Hair follicle dermal papilla cell (primary cell): ENCODE data around the gene RAB3A. TPM values are rescaled to one million over a fixed set of nuclear protein-coding genes. Genes with fewer than 3 reads are reported as not detected.

ENCODE experiments used
- small RNA-seq: library from RNA; depleted of rRNA; stranded (forward); fragments of <200 nt; gene quantifications from one replicate; pipeline ENCODE3, GENCODE V24; 2012
- total RNA-seq: library from RNA; depleted of rRNA; stranded (reverse); fragments of >200 nt; gene quantifications from 2 replicates; pipeline ENCODE4 v1.2.3, GENCODE V29; 2012

The RAB3A gene, protein sequence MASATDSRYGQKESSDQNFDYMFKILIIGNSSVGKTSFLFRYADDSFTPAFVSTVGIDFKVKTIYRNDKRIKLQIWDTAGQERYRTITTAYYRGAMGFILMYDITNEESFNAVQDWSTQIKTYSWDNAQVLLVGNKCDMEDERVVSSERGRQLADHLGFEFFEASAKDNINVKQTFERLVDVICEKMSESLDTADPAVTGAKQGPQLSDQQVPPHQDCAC
- total RNA-seq: 0.73 and 1.6 TPM in 2 replicates

DNA sequence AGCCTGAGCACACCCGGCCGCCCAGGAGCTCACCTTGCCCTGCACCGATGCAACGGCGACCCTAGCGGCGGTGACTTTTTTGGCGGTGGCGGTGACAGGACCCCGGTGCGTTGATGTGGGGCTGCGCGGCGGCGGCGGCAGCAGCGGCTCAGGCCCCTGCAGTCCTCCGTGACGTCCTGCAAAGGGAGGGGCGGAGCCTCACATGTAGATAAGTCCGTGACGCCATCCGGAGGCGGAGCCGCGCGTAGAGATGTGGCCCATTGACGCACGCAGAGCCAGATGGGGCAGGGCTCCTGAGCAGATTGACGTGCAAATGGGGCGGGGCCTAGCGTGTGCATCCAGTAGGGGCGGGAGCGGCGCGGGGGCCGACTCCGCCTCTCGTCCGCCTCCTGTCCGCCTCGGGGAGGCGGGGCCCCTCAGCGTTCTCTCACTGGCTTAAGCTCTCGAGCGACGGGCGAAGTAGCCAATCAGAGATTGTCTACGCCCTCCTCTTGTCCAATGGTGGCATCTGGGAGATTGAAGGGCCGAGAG is at the start of gene RAB3A:
TSS of gene RAB3A (minus strand) at position 180 of the 531 bp plus-strand sequence. CDS start 1,302 bp downstream, outside the sequence.

DNA sequence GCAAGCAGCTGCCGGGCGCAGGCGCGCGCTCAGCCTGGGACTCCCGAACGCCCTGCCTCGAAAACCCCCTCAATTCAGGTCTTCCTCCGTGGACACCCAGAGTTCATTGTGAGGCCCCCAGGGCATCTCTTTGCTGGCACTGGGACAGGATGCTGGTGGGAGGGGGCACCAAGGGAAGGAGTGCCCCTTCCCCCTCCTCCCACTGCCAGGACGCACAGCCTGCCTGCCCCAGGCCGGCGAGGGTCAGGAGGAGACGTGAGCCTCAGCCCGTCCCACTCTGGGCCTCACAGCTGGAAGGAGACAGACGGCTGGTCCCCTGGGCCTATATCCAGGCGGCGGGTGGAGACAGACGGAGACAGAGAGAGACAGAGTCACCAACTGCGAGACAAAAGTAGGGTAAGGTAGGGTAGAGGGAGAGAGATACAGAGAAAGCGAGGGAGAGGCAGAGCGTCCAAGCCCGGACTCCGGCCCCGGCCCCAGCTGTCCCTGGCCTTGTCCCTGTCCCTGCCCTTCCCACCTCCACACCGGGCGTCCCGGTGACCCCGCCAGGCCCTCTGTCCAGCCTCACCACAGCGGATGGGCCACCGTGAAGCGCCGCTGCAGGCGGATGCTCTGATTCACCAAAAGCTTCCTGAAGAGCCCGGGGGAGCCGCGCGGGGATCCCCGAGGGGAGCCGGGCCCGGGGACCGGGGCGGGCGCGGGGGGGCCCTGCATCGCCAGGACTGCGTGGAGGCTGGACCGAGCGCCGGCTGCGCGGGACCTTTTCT is 22.0 kb upstream of the RAB3A start, which contains the start of gene PDE4C:
TSS of gene PDE4C (minus strand) at position 737 of the 767 bp plus-strand sequence. CDS start at position 714, 23 bp downstream.

DNA sequence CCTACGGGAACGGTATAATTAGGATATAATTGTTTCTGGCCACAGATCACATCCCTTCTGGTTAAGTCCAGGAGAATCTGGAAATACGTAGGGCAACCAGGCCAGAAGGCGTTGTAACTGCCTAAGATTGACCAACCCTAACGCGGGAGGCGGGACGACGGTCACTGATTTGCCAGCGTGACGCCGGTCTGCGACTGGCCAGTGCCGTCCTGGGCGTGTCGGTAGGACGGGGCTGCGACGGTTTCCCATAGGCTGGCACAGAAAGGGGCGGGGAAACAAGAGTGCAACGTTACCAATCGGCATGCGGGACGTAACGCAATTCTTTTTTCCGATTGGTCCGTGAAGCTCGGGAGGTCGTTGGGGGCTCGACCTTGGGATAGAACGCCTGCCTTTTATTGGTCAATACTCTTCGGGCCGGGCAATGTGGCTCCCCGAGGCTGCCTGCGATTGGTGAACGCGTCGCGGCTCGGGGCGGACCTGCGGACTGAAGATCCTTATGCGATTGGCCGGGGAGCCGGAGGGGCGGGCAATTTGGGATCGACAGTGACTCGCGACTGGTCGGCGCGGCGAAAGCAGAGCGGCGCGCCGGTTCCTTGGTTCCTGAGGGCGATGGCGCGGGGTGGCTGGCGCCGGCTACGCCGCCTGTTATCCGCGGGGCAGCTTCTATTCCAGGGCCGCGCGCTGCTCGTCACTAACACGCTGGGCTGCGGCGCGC is 11.0 kb downstream of the RAB3A start, which contains the start of gene MPV17L2:
TSS of gene MPV17L2 (plus strand) at position 546 of the 715 bp plus-strand sequence. CDS start at position 610, 64 bp downstream.

DNA sequence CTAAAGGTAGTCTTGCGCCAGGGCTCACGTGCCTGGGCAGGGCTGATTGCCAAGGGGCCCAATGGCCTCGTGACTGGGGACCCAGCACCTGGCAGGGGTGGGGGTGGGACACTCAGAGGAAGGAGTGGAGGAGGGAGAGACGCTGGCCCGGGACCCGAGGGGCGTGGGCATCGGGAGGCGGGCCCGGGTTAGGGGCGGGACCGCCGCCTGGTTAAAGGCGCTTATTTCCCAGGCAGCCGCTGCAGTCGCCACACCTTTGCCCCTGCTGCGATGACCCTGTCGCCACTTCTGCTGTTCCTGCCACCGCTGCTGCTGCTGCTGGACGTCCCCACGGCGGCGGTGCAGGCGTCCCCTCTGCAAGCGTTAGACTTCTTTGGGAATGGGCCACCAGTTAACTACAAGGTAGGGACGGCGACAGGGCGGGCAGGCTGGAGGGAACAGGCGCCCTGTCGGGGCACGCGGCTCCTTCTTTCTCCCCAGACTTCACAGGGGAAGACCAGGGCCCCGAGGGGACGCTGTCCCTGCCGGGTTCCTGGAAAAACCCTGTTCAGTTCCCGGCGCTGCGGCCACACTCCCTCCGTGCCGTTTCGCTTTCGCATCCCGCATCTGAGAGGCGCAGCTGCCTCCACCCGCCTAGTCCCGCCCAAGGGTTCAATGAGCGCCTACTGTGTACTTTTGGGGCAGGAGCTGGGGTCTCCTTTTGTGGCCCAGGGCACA is 30.1 kb downstream of the RAB3A start, which contains the start of gene IFI30:
TSS of gene IFI30 (plus strand) at position 242 of the 717 bp plus-strand sequence. CDS start at position 271, 29 bp downstream.

DNA sequence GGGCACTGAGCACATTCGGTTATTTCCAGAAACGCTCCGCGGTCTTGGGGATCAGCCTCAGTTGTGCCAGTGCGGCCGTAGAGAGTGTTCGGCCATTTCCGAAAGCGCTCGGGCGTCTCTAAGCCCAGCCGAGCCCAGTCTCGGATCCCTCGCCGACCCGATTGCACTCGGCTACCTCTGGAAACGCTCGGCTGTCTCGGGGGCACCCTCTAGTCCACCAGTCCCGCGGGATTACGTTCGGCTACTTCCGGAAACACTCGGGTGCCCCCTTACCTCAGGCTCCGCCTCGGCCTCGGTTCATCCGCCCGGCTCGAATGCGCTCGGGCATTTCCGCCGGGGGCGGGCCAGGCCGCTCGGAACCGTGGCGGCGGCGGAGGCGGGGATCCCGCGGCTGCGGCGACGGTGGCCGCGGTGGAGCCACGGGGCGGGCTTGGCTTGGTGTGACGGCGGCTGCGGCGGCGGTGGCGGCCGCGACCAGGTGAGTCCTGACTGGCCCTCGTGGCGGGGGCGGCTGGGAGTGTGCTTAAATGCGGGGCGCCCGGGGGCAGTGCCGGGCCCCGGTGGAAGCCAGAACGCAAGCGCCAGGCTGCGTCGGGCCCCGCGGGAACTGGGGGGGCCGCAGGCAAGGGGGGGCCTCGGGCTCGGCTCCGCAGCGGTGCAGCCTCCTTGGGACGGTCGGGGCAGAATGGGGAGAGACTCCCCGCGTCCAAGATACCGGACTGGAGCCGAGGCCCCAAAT is 50.9 kb downstream of the RAB3A start, which contains the start of gene PIK3R2:
TSS of gene PIK3R2 (plus strand) at position 347 of the 739 bp plus-strand sequence. CDS start 2,717 bp downstream, outside the sequence.

Small RNA genes lying within 50 kb of the gene (small RNA-seq; reads per million reads assigned to genes)
- not detected for gene IFI30

Other genes with a start within 250 kb of the RAB3A start
- 0.24 TPM in 1 of 2 replicates, not detected in the other for gene KCNN1, start 236.9 kb downstream of the RAB3A start, total RNA-seq
- 11.0 and 12.3 TPM in 2 replicates for gene ARRDC2, start 195.9 kb downstream of the RAB3A start, total RNA-seq
- 1.6 and 1.8 TPM in 2 replicates for gene IL12RB1, start 117.1 kb downstream of the RAB3A start, total RNA-seq
- 3.2 and 3.6 TPM in 2 replicates for gene MAST3, start 106.3 kb downstream of the RAB3A start, total RNA-seq
- 43.5 and 45.8 TPM in 2 replicates for gene PIK3R2, start 50.9 kb downstream of the RAB3A start, total RNA-seq
- gene IFI30, start 30.2 kb downstream of the RAB3A start, total RNA-seq: 25.2 and 33.3 TPM in 2 replicates
- gene MPV17L2, start 10.8 kb downstream of the RAB3A start, total RNA-seq: 9.7 TPM in 2 replicates
- gene PDE4C, start 22.4 kb upstream of the RAB3A start, total RNA-seq: 0.12 and 0.16 TPM in 2 replicates
- 3.6 and 4.1 TPM in 2 replicates for gene IQCN, start 70.4 kb upstream of the RAB3A start, total RNA-seq
- 135 and 138 TPM in 2 replicates for gene JUND, start 77.6 kb upstream of the RAB3A start, total RNA-seq
- gene LSM4, start 119.0 kb upstream of the RAB3A start, total RNA-seq: 66.2 and 72.9 TPM in 2 replicates
- gene PGPEP1, start 136.6 kb upstream of the RAB3A start, total RNA-seq: 31.0 and 34.2 TPM in 2 replicates
- gene GDF15, start 182.1 kb upstream of the RAB3A start, total RNA-seq: 4.5 and 4.9 TPM in 2 replicates
- not detected in 2 replicates for gene LRRC25, start 193.6 kb upstream of the RAB3A start, total RNA-seq
- 96.4 and 97.5 TPM in 2 replicates for gene SSBP4, start 215.4 kb upstream of the RAB3A start, total RNA-seq
- gene ISYNA1, start 234.1 kb upstream of the RAB3A start, total RNA-seq: 13.7 and 15.1 TPM in 2 replicates